NCI-H1417 (cell line): Measurements from ENCODE around the gene SFI1.
"Not testable (repeated sequence)": the region's sequence is repeated elsewhere in the genome, so short reads cannot be mapped to it uniquely, and the experiment has no call there.

ENCODE experiments used
- DNase-seq, 3 experiments: peaks; one replicate each; lab custom pipeline; 2025; lab: John Stamatoyannopoulos, UW

SFI1 gene

GRCh38 chr22:31492151-31492550, 4.2 kb upstream of the SFI1 start:
- no peak for DNase-seq

- DNase-seq = not testable (repeated sequence)
Measured at GRCh38 chr22:31493355-31493754, 3.0 kb upstream of the SFI1 start.

- peak in 1 of 3 experiments; percentile 37 for DNase-seq
Measured at GRCh38 chr22:31495343-31495742, 993 bp upstream of the SFI1 start.

GRCh38 chr22:31496735-31497146, 405 bp downstream of the SFI1 start:
- no peak for DNase-seq

- no peak for DNase-seq
Measured at GRCh38 chr22:31497148-31497938, 1.0 kb downstream of the SFI1 start.

- no peak for DNase-seq
Measured at GRCh38 chr22:31501738-31502137, 5.4 kb downstream of the SFI1 start.

GRCh38 chr22:31503211-31503964, 7.1 kb downstream of the SFI1 start:
- DNase-seq = no peak

GRCh38 chr22:31504282-31504681, 7.9 kb downstream of the SFI1 start:
- no peak for DNase-seq

- not testable (repeated sequence) for DNase-seq
Measured at GRCh38 chr22:31507517-31507916, 11.2 kb downstream of the SFI1 start.

GRCh38 chr22:31508536-31508935, 12.2 kb downstream of the SFI1 start:
- no peak for DNase-seq

- DNase-seq = no peak
Measured at GRCh38 chr22:31509061-31509762, 12.9 kb downstream of the SFI1 start.

- no peak for DNase-seq
Measured at GRCh38 chr22:31520051-31520450, 23.7 kb downstream of the SFI1 start.

- not testable (repeated sequence) for DNase-seq
Measured at GRCh38 chr22:31524132-31524531, 27.8 kb downstream of the SFI1 start.

- DNase-seq = no peak
Measured at GRCh38 chr22:31526270-31526669, 29.9 kb downstream of the SFI1 start.

GRCh38 chr22:31530823-31531195, 34.5 kb downstream of the SFI1 start:
- no peak for DNase-seq

- DNase-seq = no peak
Measured at GRCh38 chr22:31532060-31532459, 35.7 kb downstream of the SFI1 start.

- DNase-seq = no peak
Measured at GRCh38 chr22:31533374-31533773, 37.0 kb downstream of the SFI1 start.

GRCh38 chr22:31537019-31537535, 40.7 kb downstream of the SFI1 start:
- DNase-seq = no peak

- no peak for DNase-seq
Measured at GRCh38 chr22:31538815-31539214, 42.5 kb downstream of the SFI1 start.

- DNase-seq = not testable (repeated sequence)
Measured at GRCh38 chr22:31540166-31540565, 43.8 kb downstream of the SFI1 start.

- DNase-seq = no peak
Measured at GRCh38 chr22:31540966-31541365, 44.6 kb downstream of the SFI1 start.
